NOMO-1 treated with DMSO at 0.1 percent for 48 hours (cell line): Measurements from ENCODE around the gene PSMB3.

Experiments used
- DNase-seq: peaks from one replicate; lab custom pipeline; 2025; ENCODE audit not compliant: unreplicated experiment; lab: John Stamatoyannopoulos, UW

The PSMB3 gene

GRCh38 chr17:38796451-38797157 is 44.1 kb downstream of the PSMB3 start:
- DNase-seq, result no peak

- no peak for DNase-seq
Observed at GRCh38 chr17:38797158-38797490, 44.6 kb downstream of the PSMB3 start.

- no peak for DNase-seq
Observed at GRCh38 chr17:38797828-38798227, 45.3 kb downstream of the PSMB3 start.

- DNase-seq, result peak; percentile 68
Observed at GRCh38 chr17:38798614-38799500, 46.3 kb downstream of the PSMB3 start.

- peak; percentile 97 for DNase-seq
Observed at GRCh38 chr17:38799501-38800236, 47.1 kb downstream of the PSMB3 start, which contains the start of gene PIP4K2B. Gene PIP4K2B, minus strand, starts transcription at chr17:38799556. Its CDS starts 132 bp downstream, at chr17:38799424.

- no peak for DNase-seq
Observed at GRCh38 chr17:38800237-38800760, 47.8 kb downstream of the PSMB3 start.

- no peak for DNase-seq
Observed at GRCh38 chr17:38809828-38810227, 57.3 kb downstream of the PSMB3 start.
